Measurements from ENCODE around the gene CTXND1.

CTXND1 gene

DNA sequence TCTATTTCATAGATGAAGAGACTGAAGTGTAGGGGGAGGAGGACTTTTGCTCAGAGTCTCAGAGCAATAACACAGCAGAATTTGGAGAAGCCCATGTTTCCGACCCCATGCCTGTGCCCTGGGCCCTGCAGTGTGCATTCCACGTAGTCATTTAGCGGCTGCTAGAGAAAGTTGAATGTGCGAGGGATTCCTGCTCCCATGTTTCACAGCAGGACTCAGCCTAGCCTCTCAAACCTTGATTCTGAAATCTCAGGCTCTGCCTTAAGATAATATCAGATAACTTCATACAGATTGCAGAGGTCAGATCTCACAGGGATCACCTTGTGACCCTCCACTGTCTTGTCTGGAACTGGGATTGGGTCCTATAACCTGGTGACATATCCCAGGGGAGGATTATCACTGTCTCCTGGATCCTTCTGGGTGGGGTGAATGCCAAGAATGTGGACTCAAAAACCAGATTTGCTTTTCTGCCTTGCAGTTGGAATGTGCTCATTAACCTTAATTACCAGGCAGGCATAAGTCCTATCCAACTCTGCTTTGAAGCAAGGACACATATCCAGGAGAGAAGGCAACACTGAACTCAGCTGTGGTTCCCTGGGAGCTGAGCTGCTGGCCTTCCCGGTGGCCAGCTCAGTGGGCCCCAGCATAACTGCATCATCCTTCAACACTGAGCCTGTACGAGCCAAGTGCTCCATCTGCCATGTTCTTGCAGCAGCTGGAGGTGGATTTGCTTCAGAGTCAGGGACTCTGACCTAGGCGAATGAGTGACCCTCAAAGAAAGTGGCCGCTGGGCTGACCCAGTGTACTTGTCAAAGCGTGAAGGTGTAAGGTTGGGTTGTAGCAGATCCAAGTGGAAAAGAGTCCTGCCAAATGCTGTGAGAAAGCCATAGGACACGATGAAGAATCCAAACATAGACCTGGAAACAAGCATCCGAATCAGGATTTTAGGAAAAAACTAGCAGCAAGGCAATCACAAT, 43.0 kb downstream of the CTXND1 start:
- DNase-seq: no peak

GRCh38 chr15:80207887-80208286, 44.1 kb downstream of the CTXND1 start:
- DNase-seq: no peak

DNA sequence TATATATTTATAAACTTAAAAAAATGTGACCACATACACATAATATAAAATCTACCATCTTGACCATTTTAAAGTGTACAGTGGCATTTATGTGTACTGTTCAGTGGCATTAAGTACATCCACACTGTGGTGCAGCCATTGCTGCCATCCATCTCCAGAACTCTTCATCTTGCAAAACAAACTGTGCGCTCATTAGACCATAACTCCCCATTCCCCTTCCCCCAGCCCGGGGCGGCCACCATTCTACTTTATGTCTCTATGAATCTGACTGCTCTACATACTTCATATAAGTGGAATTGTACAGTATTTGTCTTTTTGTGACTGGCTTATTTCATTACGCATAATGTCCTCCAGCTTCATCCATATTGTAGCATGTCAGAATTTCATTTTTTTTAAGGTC, 47.8 kb downstream of the CTXND1 start:
- DNase-seq: no peak

GRCh38 chr15:80203361-80203885, 48.6 kb downstream of the CTXND1 start:
- no peak for DNase-seq

GRCh38 chr15:80202641-80203360, 49.2 kb downstream of the CTXND1 start:
- no peak for DNase-seq

DNA sequence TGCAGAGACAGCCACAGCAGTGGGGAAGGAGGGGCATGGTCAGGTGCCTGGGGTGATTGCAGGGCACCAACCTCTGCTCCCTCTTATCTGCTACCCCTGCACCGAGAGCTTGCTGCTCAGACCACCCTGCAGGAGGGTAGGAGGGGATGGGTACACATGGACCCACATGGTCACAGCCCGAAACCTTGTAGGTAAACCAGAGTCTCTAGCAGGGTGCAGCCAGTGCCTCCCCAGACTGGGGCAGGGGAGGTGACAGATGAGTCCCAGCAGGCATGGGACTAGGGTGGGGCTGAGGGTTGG, 50.0 kb downstream of the CTXND1 start:
- no peak for DNase-seq

GRCh38 chr15:80201256-80202015, 50.6 kb downstream of the CTXND1 start:
- no peak for DNase-seq

DNA sequence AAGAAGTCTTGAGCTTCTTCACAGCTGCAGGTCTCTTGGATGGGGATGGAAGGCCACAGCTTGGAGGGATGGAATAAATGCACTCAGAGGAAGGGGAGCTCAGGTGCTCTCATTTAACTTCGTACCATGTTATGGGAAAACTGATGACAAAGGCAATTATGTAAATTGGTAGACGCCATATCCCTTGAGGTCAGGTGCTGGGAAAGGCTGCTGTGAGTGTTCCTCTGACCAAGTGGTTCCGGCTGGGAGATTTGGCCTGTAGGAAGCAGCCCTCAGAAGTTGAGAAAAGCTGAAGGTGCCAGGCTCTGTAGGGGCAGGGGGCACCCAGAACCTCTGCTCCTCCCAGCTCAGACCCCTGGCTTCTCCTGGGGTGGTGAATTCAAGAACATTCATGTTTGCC, 52.1 kb downstream of the CTXND1 start:
- DNase-seq: no peak

GRCh38 chr15:80199366-80199765, 52.6 kb downstream of the CTXND1 start:
- no peak for DNase-seq

DNA sequence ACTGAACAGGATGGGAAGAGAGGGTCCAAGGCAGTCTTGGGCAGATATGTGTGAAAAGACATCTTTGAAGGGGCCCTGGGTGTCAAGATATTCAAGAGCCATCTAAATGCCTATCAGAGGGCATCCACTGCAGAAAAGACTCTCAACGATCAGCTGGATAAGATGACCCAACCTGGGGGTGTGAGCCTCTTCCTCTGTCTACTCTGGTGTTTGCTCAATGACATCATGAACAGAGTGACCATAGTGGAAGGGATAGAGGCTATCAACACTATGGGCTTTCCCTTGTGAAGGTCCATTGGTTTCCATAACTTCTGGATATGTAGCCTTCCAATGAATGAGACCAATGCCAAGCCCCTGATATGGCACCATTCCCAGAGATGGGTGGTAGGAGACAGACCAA, 57.1 kb downstream of the CTXND1 start:
- no peak for DNase-seq

- no peak for DNase-seq
Observed at GRCh38 chr15:80194186-80194585, 57.8 kb downstream of the CTXND1 start.

GRCh38 chr15:80191897-80192595, 60.0 kb downstream of the CTXND1 start:
- no peak for DNase-seq

GRCh38 chr15:80191198-80191597, 60.8 kb downstream of the CTXND1 start:
- DNase-seq: no peak

GRCh38 chr15:80188251-80188650, 63.8 kb downstream of the CTXND1 start:
- DNase-seq: no peak

DNA sequence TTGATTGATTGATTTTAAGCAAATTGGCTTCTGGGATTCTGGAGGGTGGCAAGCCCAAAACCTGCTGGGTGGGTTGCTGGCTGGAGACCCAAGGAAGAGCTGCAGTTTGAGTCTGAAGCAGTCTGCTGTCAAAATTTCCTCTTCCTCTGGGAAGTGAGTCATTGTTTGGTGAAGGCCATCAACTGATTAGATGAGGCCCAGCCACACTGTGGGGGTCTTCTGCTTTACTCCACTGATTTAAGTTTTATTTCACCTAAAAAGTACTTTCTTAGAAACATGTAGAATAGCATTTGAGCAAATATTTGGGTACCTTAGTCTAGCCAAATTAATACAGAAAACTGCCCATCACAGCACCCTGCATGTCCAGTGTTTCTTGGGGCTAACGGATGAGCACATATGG, 65.4 kb downstream of the CTXND1 start:
- no peak for DNase-seq

DNA sequence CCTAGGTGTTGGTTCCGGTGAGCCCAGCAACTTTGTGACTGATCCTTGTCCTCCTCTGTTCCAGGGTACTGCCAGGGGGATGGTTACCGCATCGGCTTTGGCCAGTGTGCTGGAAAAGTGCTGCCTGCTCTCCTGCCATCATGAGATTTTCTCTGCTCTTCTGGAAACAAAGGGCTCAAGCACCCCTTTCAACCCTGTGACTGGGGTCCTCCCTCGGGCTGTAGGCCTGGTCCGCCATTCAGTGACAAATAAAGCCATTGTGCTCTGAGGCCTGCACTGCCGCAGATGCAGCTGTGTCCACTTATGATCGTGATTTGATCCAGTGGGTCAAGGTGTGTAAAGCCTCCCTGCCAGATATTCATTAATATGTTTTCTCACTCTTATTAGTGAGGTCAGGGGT, 65.9 kb downstream of the CTXND1 start:
- DNase-seq: no peak

GRCh38 chr15:80185152-80185551, 66.9 kb downstream of the CTXND1 start:
- no peak for DNase-seq

GRCh38 chr15:80184554-80184953, 67.5 kb downstream of the CTXND1 start:
- DNase-seq: no peak

DNA sequence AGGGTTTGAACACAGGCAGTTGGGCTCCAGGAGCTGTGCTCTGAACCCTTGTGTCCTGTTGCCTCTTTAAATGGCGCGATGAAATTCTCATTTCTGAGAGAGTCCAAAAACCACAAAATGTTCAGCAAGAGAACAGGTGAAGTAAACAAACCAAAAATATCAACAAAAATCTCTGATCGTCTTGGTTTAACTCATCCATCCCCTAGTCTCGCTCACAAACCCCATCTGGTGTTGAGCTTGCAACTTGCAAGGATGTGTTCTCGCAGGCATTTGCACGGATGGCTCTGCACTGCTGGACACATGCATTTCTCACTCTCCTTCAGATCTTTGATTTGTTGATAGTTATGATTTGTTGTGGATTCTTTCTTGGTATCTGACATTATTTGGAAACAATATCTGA, 68.1 kb downstream of the CTXND1 start:
- no peak for DNase-seq

- no peak for DNase-seq
Observed at GRCh38 chr15:80183306-80183705, 68.7 kb downstream of the CTXND1 start.

GRCh38 chr15:80182611-80183261, 69.3 kb downstream of the CTXND1 start:
- no peak for DNase-seq

- DNase-seq: no peak
Observed at GRCh38 chr15:80180986-80181385, 71.0 kb downstream of the CTXND1 start.

Measured in activated naive CD4-positive, alpha-beta T cell (primary cell).